ENCODE data around the gene HBS1L. TPM values are rescaled to one million over a fixed set of nuclear protein-coding genes. Genes with fewer than 3 reads are reported as not detected.

Gene HBS1L
- total and polyA plus RNA-seq, 9 of the 15 experiments (the other 6 are each of a cell fraction or from before 2014, with no cell fraction given): 101 to 199 (median 145) TPM

DNA sequence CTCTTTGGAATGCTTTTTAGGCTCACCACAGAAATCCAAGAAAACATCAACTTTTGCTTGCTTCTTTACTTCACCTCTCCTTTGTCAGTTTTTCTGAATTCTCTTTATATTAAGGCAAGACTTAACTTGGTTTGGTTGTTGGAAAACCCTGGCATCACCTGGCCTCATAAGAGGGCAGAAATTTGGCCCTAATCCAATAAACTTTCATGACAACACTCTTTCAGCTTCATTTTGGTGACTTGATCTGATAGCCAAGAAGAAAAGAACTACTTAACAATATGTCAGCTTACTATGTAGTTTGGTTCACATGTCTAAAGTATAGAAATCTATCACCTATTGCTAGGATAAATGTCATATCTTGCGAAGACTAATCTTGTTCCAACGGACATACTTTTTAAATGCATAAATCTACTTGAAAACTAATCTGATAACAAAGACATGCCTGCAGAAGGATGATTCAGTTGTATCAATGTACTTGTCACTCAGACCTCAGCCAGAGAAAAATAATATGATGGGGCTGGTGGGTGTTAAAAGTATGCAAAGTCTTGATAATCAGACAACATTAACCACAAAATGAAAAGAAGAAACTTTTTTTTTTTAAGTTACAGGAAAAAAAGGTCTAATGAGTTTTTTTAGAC lies 19.3 kb upstream of the HBS1L start (continued):
- TF ChIP-seq, protein P1, sequence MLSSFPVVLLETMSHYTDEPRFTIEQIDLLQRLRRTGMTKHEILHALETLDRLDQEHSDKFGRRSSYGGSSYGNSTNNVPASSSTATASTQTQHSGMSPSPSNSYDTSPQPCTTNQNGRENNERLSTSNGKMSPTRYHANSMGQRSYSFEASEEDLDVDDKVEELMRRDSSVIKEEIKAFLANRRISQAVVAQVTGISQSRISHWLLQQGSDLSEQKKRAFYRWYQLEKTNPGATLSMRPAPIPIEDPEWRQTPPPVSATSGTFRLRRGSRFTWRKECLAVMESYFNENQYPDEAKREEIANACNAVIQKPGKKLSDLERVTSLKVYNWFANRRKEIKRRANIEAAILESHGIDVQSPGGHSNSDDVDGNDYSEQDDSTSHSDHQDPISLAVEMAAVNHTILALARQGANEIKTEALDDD (IDR thresholded peaks at IDR 0.05): 0 out of 2 replicates have a peak, but pooled peaks have one; percentile 56
- TF ChIP-seq ZNF174 (CRISPR knock-in tag; IDR thresholded peaks at IDR 0.05) (no peak), ZNF384 (IDR thresholded peaks at IDR 0.05; ENCODE audit: low read depth, low read length) (peak; percentile 72; the same call in 1 of the 2 replicates), EWSR1 (IDR thresholded peaks at IDR 0.05; ENCODE audit: borderline replicate concordance, low read depth, partially characterized antibody) (no peak), ETS1 (conservative IDR thresholded peaks at IDR 0.05; ENCODE audit: control insufficient read depth, low read depth, low read length) (no peak), SMAD3 (CRISPR knock-in tag; conservative IDR thresholded peaks at IDR 0.05) (no peak), CHD2 (IDR thresholded peaks at IDR 0.05; ENCODE audit: low read depth, low read length) (no peak), LEF1 (IDR thresholded peaks at IDR 0.05) (0 out of 2 replicates have a peak, but pooled peaks have one; percentile 54), NCOR1 (IDR thresholded peaks at IDR 0.05) (peak; percentile 78), TRIM24 (IDR thresholded peaks at IDR 0.05) (peak; percentile 33 to 66; a peak in 2 of 4 replicates), SMARCB1 (IDR thresholded peaks at IDR 0.05; ENCODE audit: insufficient read length, low read depth) (no peak), ZBTB2 (IDR thresholded peaks at IDR 0.05) (peak; percentile 84), KLF16 (IDR thresholded peaks at IDR 0.05) (peak; percentile 81), ATF1 (CRISPR knock-in tag; IDR thresholded peaks at IDR 0.05) (no peak), ATF1 (tag; IDR thresholded peaks at IDR 0.05) (peak; percentile 28; the same call in 1 of the 2 replicates), TAL1 (IDR thresholded peaks at IDR 0.05) (peak; percentile 74), MECOM (CRISPR knock-in tag; IDR thresholded peaks at IDR 0.05) (peak; percentile 99), HDAC1 (IDR thresholded peaks at IDR 0.05) (peak in 1 of 2 experiments; percentile 39; a peak in 1 of 4 replicates), TCFL5 (CRISPR knock-in tag; conservative IDR thresholded peaks at IDR 0.05) (no peak)
- TF ChIP-seq, protein P2, sequence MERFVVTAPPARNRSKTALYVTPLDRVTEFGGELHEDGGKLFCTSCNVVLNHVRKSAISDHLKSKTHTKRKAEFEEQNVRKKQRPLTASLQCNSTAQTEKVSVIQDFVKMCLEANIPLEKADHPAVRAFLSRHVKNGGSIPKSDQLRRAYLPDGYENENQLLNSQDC (CRISPR knock-in tag; IDR thresholded peaks at IDR 0.05): no peak
- TF ChIP-seq, protein P3, sequence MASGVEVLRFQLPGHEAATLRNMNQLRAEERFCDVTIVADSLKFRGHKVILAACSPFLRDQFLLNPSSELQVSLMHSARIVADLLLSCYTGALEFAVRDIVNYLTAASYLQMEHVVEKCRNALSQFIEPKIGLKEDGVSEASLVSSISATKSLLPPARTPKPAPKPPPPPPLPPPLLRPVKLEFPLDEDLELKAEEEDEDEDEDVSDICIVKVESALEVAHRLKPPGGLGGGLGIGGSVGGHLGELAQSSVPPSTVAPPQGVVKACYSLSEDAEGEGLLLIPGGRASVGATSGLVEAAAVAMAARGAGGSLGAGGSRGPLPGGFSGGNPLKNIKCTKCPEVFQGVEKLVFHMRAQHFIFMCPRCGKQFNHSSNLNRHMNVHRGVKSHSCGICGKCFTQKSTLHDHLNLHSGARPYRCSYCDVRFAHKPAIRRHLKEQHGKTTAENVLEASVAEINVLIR (CRISPR knock-in tag; IDR thresholded peaks at IDR 0.05): no peak
- TF ChIP-seq, protein P4, sequence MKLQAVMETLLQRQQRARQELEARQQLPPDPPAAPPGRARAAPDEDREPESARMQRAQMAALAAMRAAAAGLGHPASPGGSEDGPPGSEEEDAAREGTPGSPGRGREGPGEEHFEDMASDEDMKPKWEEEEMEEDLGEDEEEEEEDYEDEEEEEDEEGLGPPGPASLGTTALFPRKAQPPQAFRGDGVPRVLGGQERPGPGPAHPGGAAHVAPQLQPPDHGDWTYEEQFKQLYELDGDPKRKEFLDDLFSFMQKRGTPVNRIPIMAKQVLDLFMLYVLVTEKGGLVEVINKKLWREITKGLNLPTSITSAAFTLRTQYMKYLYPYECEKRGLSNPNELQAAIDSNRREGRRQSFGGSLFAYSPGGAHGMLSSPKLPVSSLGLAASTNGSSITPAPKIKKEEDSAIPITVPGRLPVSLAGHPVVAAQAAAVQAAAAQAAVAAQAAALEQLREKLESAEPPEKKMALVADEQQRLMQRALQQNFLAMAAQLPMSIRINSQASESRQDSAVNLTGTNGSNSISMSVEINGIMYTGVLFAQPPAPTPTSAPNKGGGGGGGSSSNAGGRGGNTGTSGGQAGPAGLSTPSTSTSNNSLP (IDR thresholded peaks at IDR 0.05; ENCODE audit: borderline replicate concordance, low read depth, low read length): peak; percentile 93; the same call in 1 of the 2 replicates
- TF ChIP-seq, protein P5, sequence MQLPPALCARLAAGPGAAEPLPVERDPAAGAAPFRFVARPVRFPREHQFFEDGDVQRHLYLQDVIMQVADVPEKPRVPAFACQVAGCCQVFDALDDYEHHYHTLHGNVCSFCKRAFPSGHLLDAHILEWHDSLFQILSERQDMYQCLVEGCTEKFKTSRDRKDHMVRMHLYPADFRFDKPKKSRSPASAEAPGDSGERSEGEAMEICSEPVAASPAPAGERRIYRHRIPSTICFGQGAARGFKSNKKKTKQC (CRISPR knock-in tag; IDR thresholded peaks at IDR 0.05): no peak
